ENCODE data around the gene CCDC150.
"Not testable (repeated sequence)": the region's sequence is repeated elsewhere in the genome, so short reads cannot be mapped to it uniquely, and the experiment has no call there.

CCDC150 gene

DNA sequence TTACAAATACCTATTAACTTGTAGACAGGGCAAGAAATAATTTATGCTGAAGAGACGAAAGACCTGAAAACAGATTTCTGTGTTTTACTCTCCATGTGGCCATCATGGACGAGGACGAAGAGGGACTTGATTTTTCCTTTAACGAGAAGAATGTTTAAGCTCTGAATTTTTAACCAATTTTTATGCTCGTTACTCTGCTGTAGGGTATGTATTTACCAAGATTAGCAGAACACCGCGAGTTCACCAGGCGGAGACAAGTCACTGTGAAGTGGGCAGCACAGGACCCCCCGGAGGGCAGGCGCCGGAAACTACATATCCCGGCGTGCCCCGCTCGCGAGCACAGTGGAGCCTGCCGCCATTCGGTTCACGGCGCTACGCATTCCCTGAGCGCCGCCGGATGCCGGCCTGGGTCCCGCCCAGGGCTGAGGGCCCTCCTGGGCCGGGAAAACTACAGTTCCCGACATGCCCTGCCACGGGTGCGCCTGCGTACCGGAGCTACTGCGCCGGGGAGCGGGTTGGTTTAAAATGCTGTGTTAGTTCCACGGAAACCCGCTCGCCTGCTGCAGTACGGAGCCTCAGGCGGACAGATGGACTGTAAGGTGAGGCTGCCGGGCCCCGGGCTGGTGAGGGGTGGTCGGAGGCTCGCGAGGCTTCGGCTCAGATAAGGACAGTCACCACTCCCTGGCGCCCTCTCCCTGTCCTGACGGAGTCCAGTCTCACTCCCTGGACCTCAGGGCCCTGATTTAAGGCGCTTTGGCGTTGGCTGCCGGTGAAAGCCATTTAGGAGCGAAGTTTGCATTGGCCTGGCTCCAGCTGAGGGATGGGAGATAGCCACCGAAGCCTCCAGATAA, at the start of gene CCDC150:
TSS of gene CCDC150 (plus strand) at position 536 of the 851 bp plus-strand sequence. CDS start at position 588, 52 bp downstream.
- DNase-seq (ENCODE audit: low read depth in 3 of 3): peak; percentile 87 to 93 (median 92)

GRCh38 chr2:196590286-196590685, 49.2 kb upstream of the CCDC150 start:
- DNase-seq (ENCODE audit: low read depth in 3 of 3): no peak

GRCh38 chr2:196591004-196591403, 48.5 kb upstream of the CCDC150 start:
- DNase-seq (ENCODE audit: low read depth in 3 of 3): no peak

GRCh38 chr2:196591621-196592022, 47.9 kb upstream of the CCDC150 start:
- no peak for DNase-seq (ENCODE audit: low read depth in 3 of 3)

GRCh38 chr2:196592331-196592910, 47.1 kb upstream of the CCDC150 start:
- DNase-seq (ENCODE audit: low read depth in 3 of 3): peak in 1 of 3 experiments; percentile 2

- DNase-seq (ENCODE audit: low read depth in 3 of 3): peak in 1 of 3 experiments; percentile 27
Measured at GRCh38 chr2:196592911-196593881, 46.3 kb upstream of the CCDC150 start, which contains the start of gene HECW2. Gene HECW2 (minus strand): TSS chr2:196593554.

GRCh38 chr2:196594158-196594557, 45.4 kb upstream of the CCDC150 start:
- DNase-seq (ENCODE audit: low read depth in 3 of 3): no peak

GRCh38 chr2:196597531-196597930, 42.0 kb upstream of the CCDC150 start:
- DNase-seq (ENCODE audit: low read depth in 3 of 3): no peak

- DNase-seq (ENCODE audit: low read depth in 3 of 3): no peak
Measured at GRCh38 chr2:196598412-196598811, 41.1 kb upstream of the CCDC150 start.

GRCh38 chr2:196598846-196599245, 40.7 kb upstream of the CCDC150 start:
- DNase-seq (ENCODE audit: low read depth in 3 of 3): no peak

GRCh38 chr2:196601430-196602306, 37.8 kb upstream of the CCDC150 start:
- DNase-seq (ENCODE audit: low read depth in 3 of 3): no peak

DNA sequence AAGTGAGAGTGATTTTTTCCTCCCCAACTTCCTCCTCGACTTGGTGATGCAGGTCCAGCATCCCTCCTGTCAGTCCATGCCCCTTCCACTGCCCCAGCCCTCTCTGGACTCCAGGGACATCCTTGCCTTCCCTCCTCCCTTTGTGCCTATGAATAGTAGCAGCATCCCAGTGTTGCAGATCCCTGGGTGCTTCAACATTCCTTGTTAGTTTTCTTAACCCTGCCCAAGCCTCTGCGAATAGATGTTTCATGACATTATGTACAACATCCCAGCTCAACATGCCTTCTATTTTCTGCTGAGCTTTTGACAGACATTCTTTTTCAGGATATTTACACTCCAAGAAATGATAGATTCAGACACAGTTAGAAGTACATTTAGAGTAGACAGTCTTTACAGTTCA, 35.3 kb upstream of the CCDC150 start:
- DNase-seq (ENCODE audit: low read depth in 3 of 3): no peak

DNA sequence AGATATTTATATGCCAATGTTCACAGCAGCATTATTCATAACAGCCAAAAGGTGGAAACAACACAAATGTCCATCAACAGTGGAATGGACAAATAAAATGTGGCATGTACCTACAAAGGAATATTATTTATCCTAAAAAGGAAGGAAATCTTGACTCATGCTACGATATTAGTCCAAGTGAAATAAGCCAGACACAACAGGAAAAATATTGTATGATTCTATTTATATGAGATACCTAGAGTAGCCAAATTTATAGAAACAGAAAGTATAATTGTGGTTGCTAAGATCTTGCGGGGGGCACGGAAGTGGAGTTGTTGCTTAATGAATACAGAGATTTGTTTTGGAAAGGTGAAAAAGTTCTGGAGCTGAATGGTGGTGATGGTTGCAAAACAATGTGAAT, 33.0 kb upstream of the CCDC150 start:
- DNase-seq (ENCODE audit: low read depth in 3 of 3): no peak

DNA sequence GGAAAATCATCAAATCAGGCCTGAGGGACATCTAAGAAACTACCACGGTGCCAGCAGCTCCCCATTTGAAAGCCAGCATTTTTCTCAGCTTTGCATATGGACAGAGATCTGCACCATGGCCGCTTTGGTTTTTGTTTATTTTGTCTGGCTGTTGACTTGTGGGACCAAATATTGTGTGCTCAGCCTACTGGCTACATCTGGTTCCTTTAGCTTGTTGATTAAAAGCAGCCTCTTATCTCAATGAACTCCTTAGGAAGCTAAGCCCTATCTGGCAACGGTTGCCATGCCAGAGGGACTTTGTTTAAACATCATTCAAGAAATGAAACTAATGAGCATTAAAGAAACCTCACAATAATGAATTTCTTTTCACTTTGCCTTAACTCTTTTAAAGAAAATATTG, 32.4 kb upstream of the CCDC150 start:
- no peak for DNase-seq (ENCODE audit: low read depth in 3 of 3)

DNA sequence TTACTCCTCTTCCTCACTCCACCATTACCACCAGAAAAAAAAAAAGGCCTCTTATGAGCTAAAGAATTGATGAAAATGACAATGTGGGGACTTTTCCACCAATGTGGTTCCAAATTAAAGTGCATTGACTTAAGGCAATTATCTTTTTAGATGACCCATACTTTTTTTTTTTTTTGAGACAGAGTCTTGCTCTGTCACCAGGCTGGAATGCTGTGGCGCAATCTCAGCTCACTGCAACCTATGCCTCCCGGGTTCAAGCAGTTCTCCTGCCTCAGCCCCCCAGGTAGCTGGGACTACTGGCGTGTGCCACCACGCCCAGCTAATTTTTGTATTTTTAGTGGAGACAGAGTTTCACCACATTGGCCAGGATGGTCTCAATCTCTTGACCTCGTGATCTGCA, 31.6 kb upstream of the CCDC150 start:
- DNase-seq (ENCODE audit: low read depth in 3 of 3): not testable (repeated sequence)

DNA sequence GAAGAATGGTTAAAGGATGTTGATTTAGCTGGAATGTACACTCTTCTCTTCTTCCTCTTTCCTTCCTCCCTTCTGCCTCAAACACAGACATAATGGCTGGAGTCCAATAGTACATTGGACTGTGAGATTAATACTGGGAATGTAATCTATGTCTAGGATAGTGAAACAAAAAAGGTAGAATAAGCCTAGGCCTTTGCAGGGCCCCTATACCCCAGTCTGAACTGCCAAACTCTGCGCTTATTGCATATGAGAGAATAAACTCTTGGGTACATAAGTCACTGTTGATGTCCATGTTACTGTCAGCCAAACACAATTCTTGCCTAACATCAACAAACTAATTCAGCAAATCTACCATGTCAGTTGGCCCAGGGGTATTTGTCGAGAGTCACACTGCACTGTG, 29.7 kb upstream of the CCDC150 start:
- no peak for DNase-seq (ENCODE audit: low read depth in 3 of 3)

DNA sequence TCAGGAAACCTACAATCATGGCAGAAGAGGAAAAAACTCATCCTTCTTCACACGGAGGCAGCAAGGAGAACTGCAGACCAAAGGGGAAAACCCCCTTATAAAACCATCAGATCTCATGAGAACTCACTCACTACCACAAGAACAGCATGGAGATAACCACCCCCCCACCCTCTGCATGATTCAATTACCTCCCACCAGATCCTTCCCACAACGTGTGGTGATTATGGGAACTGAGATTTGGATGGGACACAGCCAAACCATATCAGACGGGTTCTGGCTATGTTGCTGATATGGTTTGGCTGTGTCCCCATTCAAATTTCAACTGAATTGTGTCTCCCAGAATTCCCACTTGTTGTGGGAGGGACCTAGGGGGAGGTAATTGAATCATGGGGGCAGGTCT, 28.7 kb upstream of the CCDC150 start:
- DNase-seq (ENCODE audit: low read depth in 3 of 3): no peak

- DNase-seq (ENCODE audit: low read depth in 3 of 3): no peak
Measured at GRCh38 chr2:196613302-196613701, 26.2 kb upstream of the CCDC150 start.

GRCh38 chr2:196617430-196617829, 22.1 kb upstream of the CCDC150 start:
- no peak for DNase-seq (ENCODE audit: low read depth in 3 of 3)

DNA sequence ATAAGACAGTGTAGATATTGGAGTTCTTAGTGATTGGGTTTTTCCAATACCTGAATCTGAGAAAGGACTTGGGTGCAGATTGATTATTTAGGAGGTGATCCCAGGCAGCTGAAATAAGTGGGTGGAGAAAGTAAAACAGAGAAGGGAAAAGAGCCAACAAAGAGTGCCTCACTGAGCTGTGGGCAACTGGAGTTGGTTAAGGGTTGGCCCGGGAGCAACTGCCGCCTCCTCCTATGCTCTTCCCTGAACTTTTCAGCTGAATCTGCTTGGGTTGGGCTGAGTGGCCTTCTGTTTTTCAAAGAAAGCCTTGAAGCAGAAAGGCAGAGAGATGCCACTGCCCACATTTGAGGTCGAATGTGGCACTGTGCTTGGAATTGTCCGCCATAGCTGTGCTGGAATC, 20.9 kb upstream of the CCDC150 start:
- DNase-seq (ENCODE audit: low read depth in 3 of 3): no peak

DNA sequence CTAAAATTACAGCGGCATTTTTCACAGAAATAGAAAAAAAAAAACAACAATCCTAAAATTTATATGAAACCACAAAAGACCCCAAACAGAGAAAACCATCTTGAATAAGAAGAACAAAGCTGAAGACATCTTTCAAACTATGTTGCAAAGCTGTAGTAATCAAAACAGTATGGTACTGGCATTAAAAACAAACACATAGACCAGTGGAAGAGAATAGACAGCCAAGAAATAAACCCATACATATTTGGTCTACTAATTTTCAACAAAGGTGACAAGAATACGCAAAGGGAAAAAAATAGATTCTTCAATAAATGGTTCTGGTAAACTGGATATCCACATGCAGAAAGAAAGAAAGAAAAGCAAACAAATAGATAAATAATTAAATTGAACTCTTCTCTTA, 9.0 kb upstream of the CCDC150 start:
- no peak for DNase-seq (ENCODE audit: low read depth in 3 of 3)

Measured in stimulated activated CD4-positive, alpha-beta T cell treated with anti-CD3 and anti-CD28 coated beads, TNF-alpha, amount 100 ng/mL, for 24 hours (primary cell).